Measurements from ENCODE around the gene RGL2. TPM values are rescaled to one million over a fixed set of nuclear protein-coding genes. Genes with fewer than 3 reads are reported as not detected.

RGL2 gene
- total and polyA plus RNA-seq, 2 donors (not counting 1 experiment from before 2014, with no cell fraction given): 98.5 to 133 TPM

DNA sequence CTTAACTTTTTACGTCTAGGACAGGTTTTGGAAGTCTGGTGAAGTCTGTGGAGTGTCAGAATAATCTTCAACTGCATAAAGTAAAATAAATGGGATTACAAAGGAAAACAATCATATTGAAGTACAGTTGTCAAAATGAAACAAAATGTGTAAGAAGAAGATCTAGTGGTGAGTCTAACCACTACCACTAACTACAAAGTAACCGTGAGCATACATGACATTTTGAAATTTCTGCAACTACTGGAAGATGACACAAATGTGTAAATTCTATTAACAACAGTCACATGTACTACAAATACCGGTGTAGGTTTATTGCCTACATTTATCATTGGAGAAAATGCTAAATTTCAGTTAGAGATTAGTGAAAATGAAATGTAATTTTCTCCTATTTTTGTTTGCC, 56.8 kb downstream of the RGL2 start:
- intact Hi-C loops (cut with micrococcal nuclease): loop anchor here (10.0 kb wide), 1 partner anchor 347 kb away; no protein-coding TSS in a partner anchor
- TF ChIP-seq, protein P1, sequence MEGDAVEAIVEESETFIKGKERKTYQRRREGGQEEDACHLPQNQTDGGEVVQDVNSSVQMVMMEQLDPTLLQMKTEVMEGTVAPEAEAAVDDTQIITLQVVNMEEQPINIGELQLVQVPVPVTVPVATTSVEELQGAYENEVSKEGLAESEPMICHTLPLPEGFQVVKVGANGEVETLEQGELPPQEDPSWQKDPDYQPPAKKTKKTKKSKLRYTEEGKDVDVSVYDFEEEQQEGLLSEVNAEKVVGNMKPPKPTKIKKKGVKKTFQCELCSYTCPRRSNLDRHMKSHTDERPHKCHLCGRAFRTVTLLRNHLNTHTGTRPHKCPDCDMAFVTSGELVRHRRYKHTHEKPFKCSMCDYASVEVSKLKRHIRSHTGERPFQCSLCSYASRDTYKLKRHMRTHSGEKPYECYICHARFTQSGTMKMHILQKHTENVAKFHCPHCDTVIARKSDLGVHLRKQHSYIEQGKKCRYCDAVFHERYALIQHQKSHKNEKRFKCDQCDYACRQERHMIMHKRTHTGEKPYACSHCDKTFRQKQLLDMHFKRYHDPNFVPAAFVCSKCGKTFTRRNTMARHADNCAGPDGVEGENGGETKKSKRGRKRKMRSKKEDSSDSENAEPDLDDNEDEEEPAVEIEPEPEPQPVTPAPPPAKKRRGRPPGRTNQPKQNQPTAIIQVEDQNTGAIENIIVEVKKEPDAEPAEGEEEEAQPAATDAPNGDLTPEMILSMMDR (IDR thresholded peaks at IDR 0.05): no peak
- TF ChIP-seq EZH2 (IDR thresholded peaks at IDR 0.05; ENCODE audit: borderline replicate concordance, insufficient read depth, low read depth, low read length, poor library complexity, severe bottlenecking): no peak
- ATAC-seq (ENCODE audit: low read depth) (no peak), DNase-seq (no peak)
- no peaks in the 10 kb centered on the region for H3K9me3 Mint-ChIP-seq (ENCODE audit: insufficient read depth)
- Histone ChIP-seq H3K36me3 (replicated peaks in 1 of 2; ENCODE audit: control extremely low read depth in 1 of 2, control insufficient read depth in 1 of 2, extremely low read depth in 1 of 2, insufficient read depth in 2 of 2, low read length in 1 of 2) (no peaks in the 10 kb centered on the region), H2AFZ (ENCODE audit: insufficient read depth, low read depth, low read length, poor library complexity, severe bottlenecking) (no peak overlapping the region), H4K20me1 (ENCODE audit: control insufficient read depth, insufficient read depth, low read length, poor library complexity, severe bottlenecking) (no peaks in the 10 kb centered on the region), H3K4me1 (ENCODE audit: control insufficient read depth in 2 of 2, insufficient read depth in 2 of 2, low read length in 2 of 2) (no peaks in the 10 kb centered on the region), H3K27ac (ENCODE audit: low read length in 2 of 2) (no peak overlapping the region), H3K4me3 (ENCODE audit: control extremely low read depth in 1 of 5, extremely low read depth in 1 of 5, insufficient read depth in 1 of 5, low read depth in 2 of 5, low read length in 4 of 5) (no peak overlapping the region), H3K27me3 (replicated peaks in 1 of 4; ENCODE audit: control extremely low read depth in 1 of 4, control insufficient read depth in 3 of 4, insufficient read depth in 4 of 4, low read length in 3 of 4) (peaks cover 0 to 8% (median 0%) of the 10 kb centered on the region in 4 experiments), H3K4me2 (replicated peaks; ENCODE audit: low read depth, low read length, poor library complexity, severe bottlenecking) (no peak overlapping the region), H3K9ac (ENCODE audit: low read length) (no peak overlapping the region), H3K79me2 (ENCODE audit: control insufficient read depth, insufficient read depth, low read length) (no peaks in the 10 kb centered on the region), H3K9me3 (ENCODE audit: control extremely low read depth in 1 of 3, control insufficient read depth in 2 of 3, insufficient read depth in 1 of 3, low read length in 2 of 3) (no peaks in the 10 kb centered on the region)
- WGBS (ENCODE audit: insufficient coverage): no CpG with 5 or more reads among the region's 3 CpGs
- ChIA-PET POLR2A (no interaction called here), CTCF (no interaction called here)
- H3K27ac Mint-ChIP-seq: no peak overlapping the region
- no peak overlapping the region for H3K4me3 Mint-ChIP-seq
- peaks cover 34% of the 10 kb centered on the region for H3K27me3 Mint-ChIP-seq
- H3K4me1 Mint-ChIP-seq: peaks cover 3% of the 10 kb centered on the region

Other genes starting within 250 kb of the RGL2 start
- gene HLA-DPA1, start 225.3 kb downstream of the RGL2 start, total RNA-seq: 665 and 702 TPM in 2 replicates
- gene HLA-DPA1, start 225.3 kb downstream of the RGL2 start, polyA plus RNA-seq: 559 and 2,256 TPM in 2 replicates
- 1,068 and 1,104 TPM in 2 replicates for gene HLA-DPB1, start 223.0 kb downstream of the RGL2 start, total RNA-seq
- gene HLA-DPB1, start 223.0 kb downstream of the RGL2 start, polyA plus RNA-seq: 921 and 1,578 TPM in 2 replicates
- gene COL11A2, start 106.5 kb downstream of the RGL2 start, total RNA-seq: 0.39 and 0.66 TPM in 2 replicates
- gene COL11A2, start 106.5 kb downstream of the RGL2 start, polyA plus RNA-seq: 0.82 and 0.88 TPM in 2 replicates
- 94.1 and 99.9 TPM in 2 replicates for gene RXRB, start 98.3 kb downstream of the RGL2 start, total RNA-seq
- 82.3 and 88.3 TPM in 2 replicates for gene RXRB, start 98.3 kb downstream of the RGL2 start, polyA plus RNA-seq
- 26.1 and 29.6 TPM in 2 replicates for gene SLC39A7, start 98.1 kb downstream of the RGL2 start, total RNA-seq
- gene SLC39A7, start 98.1 kb downstream of the RGL2 start, polyA plus RNA-seq: 18.7 and 22.2 TPM in 2 replicates
- 10.8 and 12.9 TPM in 2 replicates for gene HSD17B8, start 94.3 kb downstream of the RGL2 start, total RNA-seq
- 12.8 and 25.5 TPM in 2 replicates for gene HSD17B8, start 94.3 kb downstream of the RGL2 start, polyA plus RNA-seq
- gene RING1, start 90.4 kb downstream of the RGL2 start, total RNA-seq: 43.4 and 44.2 TPM in 2 replicates
- 34.9 and 37.1 TPM in 2 replicates for gene RING1, start 90.4 kb downstream of the RGL2 start, polyA plus RNA-seq
- gene VPS52, start 27.1 kb downstream of the RGL2 start, total RNA-seq: 100 and 108 TPM in 2 replicates
- 144 and 184 TPM in 2 replicates for gene VPS52, start 27.1 kb downstream of the RGL2 start, polyA plus RNA-seq
- gene RPS18, start 26.9 kb downstream of the RGL2 start, total RNA-seq: 3,593 and 3,830 TPM in 2 replicates
- 5,829 and 6,485 TPM in 2 replicates for gene RPS18, start 26.9 kb downstream of the RGL2 start, polyA plus RNA-seq
- gene B3GALT4, start 21.8 kb downstream of the RGL2 start, total RNA-seq: 44.1 and 46.0 TPM in 2 replicates
- gene B3GALT4, start 21.8 kb downstream of the RGL2 start, polyA plus RNA-seq: 4.6 and 10.2 TPM in 2 replicates
- gene WDR46, start 9.7 kb downstream of the RGL2 start, total RNA-seq: 66.4 and 77.2 TPM in 2 replicates
- gene WDR46, start 9.7 kb downstream of the RGL2 start, polyA plus RNA-seq: 43.6 and 60.1 TPM in 2 replicates
- 44.7 and 51.1 TPM in 2 replicates for gene PFDN6, start 9.3 kb downstream of the RGL2 start, total RNA-seq
- 33.2 and 34.2 TPM in 2 replicates for gene PFDN6, start 9.3 kb downstream of the RGL2 start, polyA plus RNA-seq
- gene TAPBP, start 15.1 kb upstream of the RGL2 start, total RNA-seq: 288 and 302 TPM in 2 replicates
- gene TAPBP, start 15.1 kb upstream of the RGL2 start, polyA plus RNA-seq: 279 and 310 TPM in 2 replicates
- gene ZBTB22, start 18.8 kb upstream of the RGL2 start, total RNA-seq: 39.7 and 44.4 TPM in 2 replicates
- gene ZBTB22, start 18.8 kb upstream of the RGL2 start, polyA plus RNA-seq: 22.0 and 25.9 TPM in 2 replicates
- 64.7 and 72.2 TPM in 2 replicates for gene DAXX, start 24.0 kb upstream of the RGL2 start, total RNA-seq
- gene DAXX, start 24.0 kb upstream of the RGL2 start, polyA plus RNA-seq: 44.8 and 54.3 TPM in 2 replicates
- 0.70 and 0.79 TPM in 2 replicates for gene KIFC1, start 92.9 kb upstream of the RGL2 start, total RNA-seq
- 1.0 and 2.6 TPM in 2 replicates for gene KIFC1, start 92.9 kb upstream of the RGL2 start, polyA plus RNA-seq
- gene PHF1, start 112.1 kb upstream of the RGL2 start, total RNA-seq: 179 and 198 TPM in 2 replicates
- gene PHF1, start 112.1 kb upstream of the RGL2 start, polyA plus RNA-seq: 365 and 548 TPM in 2 replicates
- gene CUTA, start 119.2 kb upstream of the RGL2 start, total RNA-seq: 134 and 137 TPM in 2 replicates
- gene CUTA, start 119.2 kb upstream of the RGL2 start, polyA plus RNA-seq: 181 and 226 TPM in 2 replicates
- 31.4 and 43.0 TPM in 2 replicates for gene SYNGAP1, start 121.1 kb upstream of the RGL2 start, total RNA-seq
- gene SYNGAP1, start 121.1 kb upstream of the RGL2 start, polyA plus RNA-seq: 18.6 and 18.7 TPM in 2 replicates
- gene ZBTB9, start 155.6 kb upstream of the RGL2 start, total RNA-seq: 10.4 and 11.8 TPM in 2 replicates
- gene ZBTB9, start 155.6 kb upstream of the RGL2 start, polyA plus RNA-seq: 2.8 and 2.9 TPM in 2 replicates

All from B cell (primary cell).